ENCODE results near the gene ELMO3. TPM values are rescaled to one million over a fixed set of nuclear protein-coding genes. Genes with fewer than 3 reads are reported as not detected.

Gene ELMO3
- total RNA-seq, 2 experiments from 2014 or later: 1.9 to 2.3 TPM

- ATAC-seq (ENCODE audit: poor library complexity) (no peak), DNase-seq (no peak)
- peaks cover 42% of the 10 kb centered on the region for H3K4me1 Mint-ChIP-seq (ENCODE audit: low read depth)
- H3K4me3 ChIP-seq (ENCODE audit: low read length): peak overlapping the region; percentile 87
- peaks cover 0 to 6% of the 10 kb centered on the region in 2 experiments for H3K27me3 ChIP-seq (ENCODE audit: control insufficient read depth in 1 of 2, insufficient read depth in 2 of 2, low read length in 2 of 2)
- ChIA-PET POLR2A (interaction anchor here (0.9 to 6.2 kb wide), 10 partner anchors 9 to 234 kb away, joined by 3 to 81 read pairs (median 4); partner anchors contain the start of genes ATP6V0D1, B3GNT9 and TMEM208), CTCF (interaction anchor here (1.0 to 5.3 kb wide), 4 partner anchors 21 to 417 kb away, joined by 3 to 31 read pairs (median 4); partner anchors contain the start of genes NAE1 and TMEM208)
- peaks cover 67% of the 10 kb centered on the region for H3K4me1 ChIP-seq (ENCODE audit: insufficient read depth, low read length)
- peak overlapping the region; percentile 97 for H3K4me3 Mint-ChIP-seq
- no peaks in the 10 kb centered on the region for H3K9me3 ChIP-seq (ENCODE audit: control insufficient read depth in 1 of 2, insufficient read depth in 1 of 2, low read length in 2 of 2)
- H3K27ac ChIP-seq (ENCODE audit: low read depth in 1 of 2, low read length in 2 of 2): no peak overlapping the region
- peak overlapping the region; percentile 68 for H3K27ac Mint-ChIP-seq
- intact Hi-C loops (cut with DNase I, micrococcal nuclease): loop anchor here (5.0 to 10.0 kb wide), 3 partner anchors 141 to 837 kb away; partner anchors contain the start of genes NFATC3 (in 1 of the 2), PHAF1 (in 1 of the 2), RANBP10 (in 1 of the 2) and TSNAXIP1 (in 1 of the 2)
- no peaks in the 10 kb centered on the region for H3K9me3 Mint-ChIP-seq
- H3K36me3 Mint-ChIP-seq (ENCODE audit: low read depth): no peaks in the 10 kb centered on the region
- TF ChIP-seq, protein P1, sequence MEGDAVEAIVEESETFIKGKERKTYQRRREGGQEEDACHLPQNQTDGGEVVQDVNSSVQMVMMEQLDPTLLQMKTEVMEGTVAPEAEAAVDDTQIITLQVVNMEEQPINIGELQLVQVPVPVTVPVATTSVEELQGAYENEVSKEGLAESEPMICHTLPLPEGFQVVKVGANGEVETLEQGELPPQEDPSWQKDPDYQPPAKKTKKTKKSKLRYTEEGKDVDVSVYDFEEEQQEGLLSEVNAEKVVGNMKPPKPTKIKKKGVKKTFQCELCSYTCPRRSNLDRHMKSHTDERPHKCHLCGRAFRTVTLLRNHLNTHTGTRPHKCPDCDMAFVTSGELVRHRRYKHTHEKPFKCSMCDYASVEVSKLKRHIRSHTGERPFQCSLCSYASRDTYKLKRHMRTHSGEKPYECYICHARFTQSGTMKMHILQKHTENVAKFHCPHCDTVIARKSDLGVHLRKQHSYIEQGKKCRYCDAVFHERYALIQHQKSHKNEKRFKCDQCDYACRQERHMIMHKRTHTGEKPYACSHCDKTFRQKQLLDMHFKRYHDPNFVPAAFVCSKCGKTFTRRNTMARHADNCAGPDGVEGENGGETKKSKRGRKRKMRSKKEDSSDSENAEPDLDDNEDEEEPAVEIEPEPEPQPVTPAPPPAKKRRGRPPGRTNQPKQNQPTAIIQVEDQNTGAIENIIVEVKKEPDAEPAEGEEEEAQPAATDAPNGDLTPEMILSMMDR (IDR thresholded peaks at IDR 0.05): no peak
- H3K27me3 Mint-ChIP-seq: peaks cover 13% of the 10 kb centered on the region
- H3K36me3 ChIP-seq (ENCODE audit: insufficient read depth, low read length): no peaks in the 10 kb centered on the region
Measured at GRCh38 chr16:67248073-67248400, 49.1 kb downstream of the ELMO3 start.

GRCh38 chr16:67248401-67249177 lies 49.7 kb downstream of the ELMO3 start, which contains the start of gene SLC9A5:
SLC9A5 (plus strand) TSS chr16:67248979; CDS start chr16:67249015, 36 bp downstream.
- ATAC-seq (ENCODE audit: poor library complexity) (no peak), DNase-seq (peak in 5 of 14 experiments; percentile 16 to 63 (median 35))
- H3K4me3 Mint-ChIP-seq: peak within 1 kb of the TSS; percentile 97
- CTCF ChIA-PET: interaction anchor here (1.5 to 5.3 kb wide), 2 partner anchors 21 to 93 kb away, joined by 5 to 31 read pairs; partner anchors contain the start of gene TMEM208
- Histone ChIP-seq H3K9me3 (ENCODE audit: control insufficient read depth in 1 of 2, insufficient read depth in 1 of 2, low read length in 2 of 2) (no peaks in the 10 kb centered on the region), H3K27ac (ENCODE audit: low read depth in 1 of 2, low read length in 2 of 2) (no peak within 1 kb of the TSS), H3K27me3 (ENCODE audit: control insufficient read depth in 1 of 2, insufficient read depth in 2 of 2, low read length in 2 of 2) (peaks cover 0 to 6% of the 10 kb centered on the region in 2 experiments), H3K4me1 (ENCODE audit: insufficient read depth, low read length) (peaks cover 61% of the 10 kb centered on the region), H3K4me3 (ENCODE audit: low read length) (peak within 1 kb of the TSS; percentile 87), H3K36me3 (ENCODE audit: insufficient read depth, low read length) (no peaks in the 10 kb centered on the region)
- H3K4me1 Mint-ChIP-seq (ENCODE audit: low read depth): peaks cover 42% of the 10 kb centered on the region
- POLR2A ChIA-PET: interaction anchor here (0.9 to 6.2 kb wide), 6 partner anchors 12 to 235 kb away, joined by 3 to 81 read pairs (median 4); partner anchors contain the start of gene TMEM208
- peaks cover 13% of the 10 kb centered on the region for H3K27me3 Mint-ChIP-seq
- H3K9me3 Mint-ChIP-seq: no peaks in the 10 kb centered on the region
- no peaks in the 10 kb centered on the region for H3K36me3 Mint-ChIP-seq (ENCODE audit: low read depth)
- peak within 1 kb of the TSS; percentile 68 for H3K27ac Mint-ChIP-seq
- intact Hi-C loops (cut with DNase I, micrococcal nuclease): loop anchor here (5.0 to 10.0 kb wide), 3 partner anchors 141 to 836 kb away; partner anchors contain the start of genes NFATC3 (in 1 of the 2), PHAF1 (in 1 of the 2), RANBP10 (in 1 of the 2) and TSNAXIP1 (in 1 of the 2)
- TF ChIP-seq, protein P1 (IDR thresholded peaks at IDR 0.05): peak; percentile 14

- intact Hi-C loops (cut with DNase I, micrococcal nuclease): loop anchor here (5.0 to 10.0 kb wide), 3 partner anchors 142 to 835 kb away; partner anchors contain the start of genes NFATC3 (in 1 of the 2), PHAF1 (in 1 of the 2), RANBP10 (in 1 of the 2) and TSNAXIP1 (in 1 of the 2)
- Mint-ChIP-seq H3K36me3 (ENCODE audit: low read depth) (no peaks in the 10 kb centered on the region), H3K27me3 (peaks cover 13% of the 10 kb centered on the region), H3K4me1 (ENCODE audit: low read depth) (peaks cover 37% of the 10 kb centered on the region), H3K27ac (no peak overlapping the region), H3K9me3 (no peaks in the 10 kb centered on the region), H3K4me3 (peak overlapping the region; percentile 88)
- ATAC-seq (ENCODE audit: poor library complexity) (no peak), DNase-seq (peak in 1 of 14 experiments; percentile 23)
- CTCF ChIA-PET: no interaction called here
- peaks cover 0 to 6% of the 10 kb centered on the region in 2 experiments for H3K27me3 ChIP-seq (ENCODE audit: control insufficient read depth in 1 of 2, insufficient read depth in 2 of 2, low read length in 2 of 2)
- no peaks in the 10 kb centered on the region for H3K9me3 ChIP-seq (ENCODE audit: control insufficient read depth in 1 of 2, insufficient read depth in 1 of 2, low read length in 2 of 2)
- TF ChIP-seq, protein P1 (IDR thresholded peaks at IDR 0.05): no peak
- POLR2A ChIA-PET: interaction anchor here (0.7 to 6.2 kb wide), 4 partner anchors 11 to 26 kb away, joined by 3 to 81 read pairs (median 3); partner anchors contain the start of gene TMEM208
- no peak overlapping the region for H3K27ac ChIP-seq (ENCODE audit: low read depth in 1 of 2, low read length in 2 of 2)
- H3K36me3 ChIP-seq (ENCODE audit: insufficient read depth, low read length): no peaks in the 10 kb centered on the region
- peak overlapping the region; percentile 87 for H3K4me3 ChIP-seq (ENCODE audit: low read length)
- peaks cover 53% of the 10 kb centered on the region for H3K4me1 ChIP-seq (ENCODE audit: insufficient read depth, low read length)
Measured at GRCh38 chr16:67249178-67250044, 50.5 kb downstream of the ELMO3 start.
